Measurements from ENCODE around the gene NF1. TPM values are rescaled to one million over a fixed set of nuclear protein-coding genes. Genes with fewer than 3 reads are reported as not detected.

The NF1 gene
- total RNA-seq, 4 donors from 2014 or later = 34.8 to 106 (median 59.2) TPM

DNA sequence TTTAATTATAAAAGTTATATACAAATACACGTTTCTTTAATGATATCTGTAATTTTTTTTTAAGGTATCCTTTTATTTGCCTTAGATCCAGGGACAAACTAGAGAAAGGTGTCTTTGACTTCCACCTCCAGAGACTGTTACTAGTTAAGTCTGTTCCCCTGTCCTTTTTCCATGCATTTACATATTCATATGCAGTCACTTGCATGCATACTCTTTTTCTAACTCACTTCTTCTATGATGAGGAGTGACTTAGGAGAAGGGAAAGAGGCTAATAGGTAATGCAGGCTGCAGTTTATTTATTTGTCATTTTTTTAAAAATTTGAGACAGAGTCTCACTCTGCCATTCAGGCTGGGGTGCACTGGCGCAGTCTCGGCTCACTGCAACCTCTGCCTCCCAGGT is 141.4 kb downstream of the NF1 start:
- Histone ChIP-seq H3K27me3 (no peaks in the 10 kb centered on the region), H3K9me3 (no peaks in the 10 kb centered on the region), H3K27ac (no peak overlapping the region), H3K4me3 (no peak overlapping the region), H3K36me3 (peaks cover 0 to 42% (median 19%) of the 10 kb centered on the region in 4 donors), H3K4me1 (no peaks in the 10 kb centered on the region)
- no peak for TF ChIP-seq CTCF (IDR thresholded peaks at IDR 0.05)
- TF ChIP-seq POLR2AphosphoS5 (IDR thresholded peaks at IDR 0.05) = no peak
- no peak for TF ChIP-seq EP300 (IDR thresholded peaks at IDR 0.05; ENCODE audit: low read depth)
- TF ChIP-seq POLR2A (IDR thresholded peaks at IDR 0.05) = no peak
- no peak for DNase-seq
- WGBS, 2 donors (ENCODE audit: low coverage in 1 of 2) = 85 to 95% methylated on average over 3 of the region's 3 CpGs
- in situ Hi-C loops (cut with MboI; ENCODE audit: low pct_ligation_motif_present in 1 of 4, low pct_unique_long_range_greater_than_20kb in 1 of 4, low sequenced_read_pairs in 3 of 4) = no loop called here
- intact Hi-C loops (cut with DNase I; ENCODE audit: low total_unique reads) = no loop called here

DNA sequence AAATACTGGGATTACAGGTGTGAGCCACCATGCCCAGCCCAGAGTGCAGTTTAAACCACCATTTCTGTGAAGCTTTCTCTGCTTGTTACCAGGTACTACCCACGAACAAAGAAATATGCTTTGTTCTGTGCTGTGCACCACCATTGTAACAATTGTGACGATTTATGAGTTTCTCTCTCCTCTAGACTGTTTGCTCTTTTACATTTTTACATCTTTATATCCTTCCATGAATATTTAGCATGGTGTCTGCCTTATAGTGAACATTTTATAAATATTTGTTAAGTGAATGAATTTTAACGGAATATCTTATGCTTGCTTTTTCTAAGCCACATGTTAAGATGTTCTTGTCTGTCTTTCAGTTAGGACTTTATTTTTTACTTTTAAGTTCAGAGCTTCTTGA is 141.9 kb downstream of the NF1 start:
- 90 to 94% methylated on average over 3 of the region's 3 CpGs for WGBS, 2 donors (ENCODE audit: low coverage in 1 of 2)
- no peaks in the 10 kb centered on the region for H3K9me3 ChIP-seq
- H3K4me1 ChIP-seq = no peaks in the 10 kb centered on the region
- TF ChIP-seq EP300 (IDR thresholded peaks at IDR 0.05; ENCODE audit: low read depth) = no peak
- no peak for TF ChIP-seq CTCF (IDR thresholded peaks at IDR 0.05)
- TF ChIP-seq POLR2A (IDR thresholded peaks at IDR 0.05) = no peak
- no peak for TF ChIP-seq POLR2AphosphoS5 (IDR thresholded peaks at IDR 0.05)
- in situ Hi-C loops (cut with MboI; ENCODE audit: low pct_ligation_motif_present in 1 of 4, low pct_unique_long_range_greater_than_20kb in 1 of 4, low sequenced_read_pairs in 3 of 4) = no loop called here
- H3K27me3 ChIP-seq = no peaks in the 10 kb centered on the region
- peaks cover 0 to 43% (median 21%) of the 10 kb centered on the region in 4 donors for H3K36me3 ChIP-seq
- H3K27ac ChIP-seq = no peak overlapping the region
- H3K4me3 ChIP-seq = no peak overlapping the region
- intact Hi-C loops (cut with DNase I; ENCODE audit: low total_unique reads) = no loop called here
- DNase-seq = no peak

GRCh38 chr17:31241116-31241515 is 146.3 kb downstream of the NF1 start:
- Histone ChIP-seq H3K4me1 (no peaks in the 10 kb centered on the region), H3K4me3 (no peak overlapping the region), H3K27me3 (no peaks in the 10 kb centered on the region), H3K27ac (no peak overlapping the region), H3K36me3 (peaks cover 0 to 45% (median 18%) of the 10 kb centered on the region in 4 donors), H3K9me3 (no peaks in the 10 kb centered on the region)
- 80 to 90% methylated on average over 1 to 4 of the region's 4 CpGs for WGBS, 2 donors (ENCODE audit: low coverage in 1 of 2)
- in situ Hi-C loops (cut with MboI; ENCODE audit: low pct_ligation_motif_present in 1 of 4, low pct_unique_long_range_greater_than_20kb in 1 of 4, low sequenced_read_pairs in 3 of 4) (no loop called here), intact Hi-C loops (cut with DNase I; ENCODE audit: low total_unique reads) (no loop called here)
- no peak for DNase-seq
- TF ChIP-seq POLR2AphosphoS5 (IDR thresholded peaks at IDR 0.05) = no peak
- no peak for TF ChIP-seq CTCF (IDR thresholded peaks at IDR 0.05)
- no peak for TF ChIP-seq EP300 (IDR thresholded peaks at IDR 0.05; ENCODE audit: low read depth)
- no peak for TF ChIP-seq POLR2A (IDR thresholded peaks at IDR 0.05)

- Histone ChIP-seq H3K4me1 (peaks cover 0 to 5% (median 0%) of the 10 kb centered on the region in 4 donors), H3K27ac (no peak overlapping the region), H3K27me3 (no peaks in the 10 kb centered on the region), H3K4me3 (no peak overlapping the region), H3K36me3 (peaks cover 0 to 11% (median 2%) of the 10 kb centered on the region in 4 donors), H3K9me3 (no peaks in the 10 kb centered on the region)
- DNase-seq = no peak
- TF ChIP-seq CTCF (IDR thresholded peaks at IDR 0.05) (no peak), EP300 (IDR thresholded peaks at IDR 0.05; ENCODE audit: low read depth) (no peak), POLR2A (IDR thresholded peaks at IDR 0.05) (no peak), POLR2AphosphoS5 (IDR thresholded peaks at IDR 0.05) (no peak)
- intact Hi-C loops (cut with DNase I; ENCODE audit: low total_unique reads) (no loop called here), in situ Hi-C loops (cut with MboI; ENCODE audit: low pct_ligation_motif_present in 1 of 4, low pct_unique_long_range_greater_than_20kb in 1 of 4, low sequenced_read_pairs in 3 of 4) (no loop called here)
- 94 to 98% methylated on average over 5 of the region's 5 CpGs for WGBS, 2 donors (ENCODE audit: low coverage in 1 of 2)
Measured at GRCh38 chr17:31248986-31249834, 154.4 kb downstream of the NF1 start.
